Large intestine (tissue), 3 donors: Measurements from ENCODE around the gene ITPRIP. TPM values are rescaled to one million over a fixed set of nuclear protein-coding genes. Genes with fewer than 3 reads are reported as not detected.

Experiments
- DNase-seq, 2 donors: peaks; one replicate each; pipeline versions ENCODE4 v3.0.0 to v3.0.0-alpha.2; 2013
- H3K27ac ChIP-seq: one replicate; pipeline ENCODE4 v1.5.1; 2013; ENCODE audit warnings: low read length
- H3K27me3 ChIP-seq: 2 replicates; pipeline ENCODE4 v1.6.1; 2013; ENCODE audit warnings: low read length; ENCODE audit not compliant: control insufficient read depth, insufficient read depth
- H3K36me3 ChIP-seq: 2 replicates; pipeline ENCODE4 v1.6.1; 2013; ENCODE audit warnings: low read length; ENCODE audit not compliant: control insufficient read depth, insufficient read depth
- H3K4me1 ChIP-seq: one replicate; pipeline ENCODE4 v1.6.1; 2013; ENCODE audit warnings: low read length; ENCODE audit not compliant: control insufficient read depth, insufficient read depth
- H3K4me3 ChIP-seq: one replicate; pipeline ENCODE4 v1.5.1; 2013; ENCODE audit warnings: low read length
- H3K9me3 ChIP-seq: one replicate; pipeline ENCODE4 v1.6.1; 2013; ENCODE audit warnings: mild to moderate bottlenecking, low read depth, low read length, moderate library complexity; ENCODE audit not compliant: control insufficient read depth
- WGBS: methylation state at CpG from one replicate; pipeline ENCODE4 v1.1.5; 2013; ENCODE audit warnings: low lambda C conversion rate; ENCODE audit not compliant: insufficient coverage; 5-methylcytosine and 5-hydroxymethylcytosine counted together
- polyA plus RNA-seq: library from polyadenylated mRNA; unstranded; fragments of 120-200 nt; gene quantifications from one replicate; pipeline ENCODE4 v1.2.1, GENCODE V29; 2013

The ITPRIP gene
- polyA plus RNA-seq, 1 donor: 4.4 TPM

- no peak for DNase-seq
These were observed 11.2 kb downstream of the ITPRIP start for GRCh38 chr10:104326991-104327610.

DNA sequence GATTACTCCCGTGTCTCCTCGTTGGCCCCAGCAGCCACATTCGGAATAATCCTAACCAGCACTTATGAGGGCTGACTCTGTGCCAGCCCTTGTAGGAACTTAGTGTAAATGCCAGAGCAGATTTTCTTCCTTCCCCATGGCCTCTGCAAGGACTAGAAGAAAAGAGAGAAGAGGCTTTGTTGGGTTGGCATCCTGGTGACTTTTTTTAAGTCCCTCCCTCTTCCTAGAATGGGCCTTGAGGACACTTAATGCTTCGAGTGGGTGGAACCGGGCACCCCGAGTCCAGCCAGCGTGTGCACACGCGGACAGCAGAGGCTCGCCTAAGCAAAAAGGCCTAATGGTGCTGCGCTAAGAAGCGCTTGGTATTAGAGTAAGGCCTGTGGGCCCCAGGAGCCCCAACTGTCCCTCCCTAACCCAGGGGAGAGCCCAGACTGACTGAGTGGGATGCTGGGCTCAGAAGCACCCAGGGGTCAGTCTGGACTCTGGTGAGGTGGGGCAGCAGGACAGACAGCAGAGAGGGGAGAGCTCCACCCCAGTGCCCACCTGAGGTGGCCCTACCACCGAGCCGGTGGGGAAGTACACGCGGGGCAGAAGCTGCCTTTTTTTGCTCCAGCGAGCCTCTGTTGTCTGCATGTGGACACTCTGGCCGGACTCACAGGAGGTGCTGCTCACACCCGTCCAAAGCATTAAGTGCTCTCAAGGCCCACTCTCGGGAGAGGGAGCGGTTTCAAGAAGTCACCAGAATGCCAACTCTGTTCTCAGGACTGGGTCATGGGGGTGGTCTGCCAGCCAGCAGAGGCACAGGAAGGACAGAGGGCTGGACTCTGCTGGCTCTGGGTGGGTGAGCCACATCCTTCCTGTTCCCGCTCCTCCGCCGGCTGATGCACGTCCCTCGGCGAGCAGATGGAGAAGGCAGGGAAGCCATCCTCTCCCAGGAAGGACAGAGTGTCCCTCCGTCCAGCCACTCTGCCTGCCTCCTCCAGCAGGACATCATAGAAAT, 12.5 kb downstream of the ITPRIP start:
- DNase-seq: no peak
- no peaks in the 10 kb centered on the region for H3K9me3 ChIP-seq
- H3K4me1 ChIP-seq: peaks cover 41% of the 10 kb centered on the region

More at GRCh38 chr10:104326991-104327610, 11.2 kb downstream of the ITPRIP start:
- no peaks in the 10 kb centered on the region for H3K27me3 ChIP-seq
- H3K4me3 ChIP-seq: no peak overlapping the region
- no peak overlapping the region for H3K27ac ChIP-seq
- H3K4me1 ChIP-seq: peaks cover 54% of the 10 kb centered on the region
- H3K36me3 ChIP-seq: no peaks in the 10 kb centered on the region
- no peaks in the 10 kb centered on the region for H3K9me3 ChIP-seq
- no CpG with 5 or more reads among the region's 9 CpGs for WGBS

DNA sequence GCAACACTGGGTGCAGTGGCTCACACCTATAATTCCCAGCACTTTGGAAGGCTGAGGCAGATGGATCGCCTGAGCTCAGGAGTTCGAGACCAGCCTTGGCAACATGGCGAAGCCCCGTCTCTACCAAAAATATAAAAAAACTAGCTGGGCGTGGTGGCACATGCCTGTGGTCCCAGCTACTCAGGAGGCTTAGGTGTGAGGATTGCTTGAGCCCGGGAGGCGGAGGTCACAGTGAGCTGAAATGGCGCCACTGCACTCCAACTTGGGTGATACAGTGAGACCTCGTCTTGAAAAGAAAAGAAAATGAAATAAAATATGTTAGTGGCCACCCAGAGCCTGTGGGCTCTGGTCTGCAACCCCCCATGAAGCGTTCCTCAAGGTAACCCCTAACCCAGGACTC, 13.3 kb downstream of the ITPRIP start:
- no peak for DNase-seq
- H3K4me1 ChIP-seq: peaks cover 33% of the 10 kb centered on the region
- H3K4me3 ChIP-seq: no peak overlapping the region
- no peaks in the 10 kb centered on the region for H3K36me3 ChIP-seq
- no peaks in the 10 kb centered on the region for H3K9me3 ChIP-seq
- 90% methylated on average over 2 of the region's 10 CpGs for WGBS
- no peak overlapping the region for H3K27ac ChIP-seq
- H3K27me3 ChIP-seq: no peaks in the 10 kb centered on the region

More for the DNA sequence above, 12.5 kb downstream of the ITPRIP start:
- no peak overlapping the region for H3K4me3 ChIP-seq
- H3K27ac ChIP-seq: no peak overlapping the region
- no peaks in the 10 kb centered on the region for H3K27me3 ChIP-seq
- WGBS: no CpG with 5 or more reads among the region's 28 CpGs
- no peaks in the 10 kb centered on the region for H3K36me3 ChIP-seq

DNA sequence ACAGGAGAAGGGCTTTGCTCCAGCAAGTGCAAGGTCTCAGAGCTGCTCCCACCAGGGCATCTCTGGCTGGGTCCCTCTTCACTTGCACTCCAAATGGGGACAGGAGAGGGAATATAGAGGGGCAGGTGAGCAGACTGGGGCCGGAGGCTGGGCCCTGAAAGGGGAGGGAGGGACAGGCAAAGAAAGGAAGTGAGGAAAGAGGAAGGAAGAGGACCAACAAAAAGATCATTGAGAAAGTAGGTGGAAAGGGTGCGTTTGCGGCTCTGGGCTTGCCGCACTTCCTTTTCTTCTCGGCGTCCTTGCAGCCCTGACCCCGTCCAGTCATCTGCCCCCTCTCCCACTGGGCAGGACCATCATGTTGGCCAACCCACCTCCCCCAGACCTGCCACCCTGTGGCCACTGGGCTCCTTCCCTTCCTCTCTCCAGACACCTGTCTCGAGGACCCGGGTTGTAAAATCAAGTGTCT, 14.0 kb downstream of the ITPRIP start:
- DNase-seq: no peak
- no peak overlapping the region for H3K27ac ChIP-seq
- 92% methylated on average over 1 of the region's 9 CpGs for WGBS
- no peaks in the 10 kb centered on the region for H3K36me3 ChIP-seq
- H3K9me3 ChIP-seq: no peaks in the 10 kb centered on the region
- H3K4me3 ChIP-seq: no peak overlapping the region
- H3K4me1 ChIP-seq: peaks cover 26% of the 10 kb centered on the region
- H3K27me3 ChIP-seq: no peaks in the 10 kb centered on the region

GRCh38 chr10:104323760-104324201, 14.5 kb downstream of the ITPRIP start:
- H3K27ac ChIP-seq: no peak overlapping the region
- peaks cover 21% of the 10 kb centered on the region for H3K4me1 ChIP-seq
- no CpG with 5 or more reads among the region's 4 CpGs for WGBS

DNA sequence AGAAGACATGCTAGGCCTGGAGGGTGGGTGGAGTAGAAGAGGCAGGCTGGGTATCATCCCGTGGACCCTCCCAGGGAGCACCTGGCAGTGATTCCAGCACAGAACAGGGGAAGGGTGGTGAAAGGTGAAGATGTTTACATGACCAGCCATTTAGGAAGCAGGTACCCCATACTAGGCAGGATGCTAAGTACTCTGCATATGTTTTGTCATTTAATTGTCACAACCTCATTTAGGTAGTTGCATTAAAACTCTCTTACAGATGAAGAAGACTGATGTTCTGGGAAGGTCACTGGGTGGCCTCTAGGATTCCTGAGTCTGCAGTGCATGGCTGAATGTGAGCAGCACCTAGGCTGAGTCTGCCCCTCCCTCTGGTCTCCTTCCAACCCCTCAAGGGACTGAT, 15.2 kb downstream of the ITPRIP start:
- H3K4me3 ChIP-seq: no peak overlapping the region
- DNase-seq: no peak
- H3K36me3 ChIP-seq: no peaks in the 10 kb centered on the region
- H3K27me3 ChIP-seq: no peaks in the 10 kb centered on the region
- no peaks in the 10 kb centered on the region for H3K9me3 ChIP-seq
- no CpG with 5 or more reads among the region's 1 CpG for WGBS
- H3K27ac ChIP-seq: no peak overlapping the region
- peaks cover 14% of the 10 kb centered on the region for H3K4me1 ChIP-seq

More at GRCh38 chr10:104323760-104324201, 14.5 kb downstream of the ITPRIP start:
- no peaks in the 10 kb centered on the region for H3K27me3 ChIP-seq
- H3K4me3 ChIP-seq: no peak overlapping the region
- H3K36me3 ChIP-seq: no peaks in the 10 kb centered on the region
- H3K9me3 ChIP-seq: no peaks in the 10 kb centered on the region
- no peak for DNase-seq

GRCh38 chr10:104322416-104322782, 15.9 kb downstream of the ITPRIP start:
- Histone ChIP-seq H3K27ac (no peak overlapping the region), H3K27me3 (no peaks in the 10 kb centered on the region), H3K9me3 (no peaks in the 10 kb centered on the region), H3K36me3 (no peaks in the 10 kb centered on the region), H3K4me3 (no peak overlapping the region), H3K4me1 (peaks cover 7% of the 10 kb centered on the region)
- DNase-seq: no peak
- no CpG with 5 or more reads among the region's 7 CpGs for WGBS

GRCh38 chr10:104321725-104322415, 16.4 kb downstream of the ITPRIP start:
- H3K9me3 ChIP-seq: no peaks in the 10 kb centered on the region
- H3K4me3 ChIP-seq: no peak overlapping the region
- no peaks in the 10 kb centered on the region for H3K36me3 ChIP-seq
- DNase-seq: no peak
- no CpG with 5 or more reads among the region's 8 CpGs for WGBS
- H3K4me1 ChIP-seq: peaks cover 4% of the 10 kb centered on the region
- H3K27me3 ChIP-seq: no peaks in the 10 kb centered on the region
- H3K27ac ChIP-seq: no peak overlapping the region

DNA sequence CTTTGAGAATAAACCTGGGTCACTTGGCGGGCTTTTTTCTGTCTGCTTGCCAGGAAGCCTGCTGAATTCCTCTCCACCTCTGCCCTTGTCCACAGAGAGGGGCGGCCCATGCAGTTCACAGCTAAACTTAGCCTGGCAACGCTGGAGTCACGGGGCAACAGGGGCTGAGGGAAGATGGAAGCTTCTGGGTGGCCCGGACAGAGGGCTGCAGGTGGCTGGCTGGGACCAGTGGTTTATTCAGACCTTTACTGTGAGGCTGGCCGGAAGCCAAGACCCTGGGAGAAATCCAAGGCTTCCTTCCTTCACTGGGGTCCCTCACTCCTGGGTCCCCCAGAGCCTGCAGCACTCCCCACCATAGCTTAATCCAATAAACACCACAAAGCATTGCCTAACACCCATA, 17.0 kb downstream of the ITPRIP start:
- no peaks in the 10 kb centered on the region for H3K9me3 ChIP-seq
- H3K27me3 ChIP-seq: no peaks in the 10 kb centered on the region
- H3K4me1 ChIP-seq: peaks cover 4% of the 10 kb centered on the region
- no peaks in the 10 kb centered on the region for H3K36me3 ChIP-seq
- no CpG with 5 or more reads among the region's 6 CpGs for WGBS
- H3K27ac ChIP-seq: no peak overlapping the region
- DNase-seq: no peak
- no peak overlapping the region for H3K4me3 ChIP-seq
